Activated effector memory CD4-positive, alpha-beta T cell treated with Interleukin-2 at 50 U/mL for 16 hours (primary cell): ENCODE measurements around the gene EFCAB9.

Experiments used
- DNase-seq: peaks from one replicate; pipeline ENCODE4 v3.0.0-alpha.2; 2020

Gene EFCAB9

DNA sequence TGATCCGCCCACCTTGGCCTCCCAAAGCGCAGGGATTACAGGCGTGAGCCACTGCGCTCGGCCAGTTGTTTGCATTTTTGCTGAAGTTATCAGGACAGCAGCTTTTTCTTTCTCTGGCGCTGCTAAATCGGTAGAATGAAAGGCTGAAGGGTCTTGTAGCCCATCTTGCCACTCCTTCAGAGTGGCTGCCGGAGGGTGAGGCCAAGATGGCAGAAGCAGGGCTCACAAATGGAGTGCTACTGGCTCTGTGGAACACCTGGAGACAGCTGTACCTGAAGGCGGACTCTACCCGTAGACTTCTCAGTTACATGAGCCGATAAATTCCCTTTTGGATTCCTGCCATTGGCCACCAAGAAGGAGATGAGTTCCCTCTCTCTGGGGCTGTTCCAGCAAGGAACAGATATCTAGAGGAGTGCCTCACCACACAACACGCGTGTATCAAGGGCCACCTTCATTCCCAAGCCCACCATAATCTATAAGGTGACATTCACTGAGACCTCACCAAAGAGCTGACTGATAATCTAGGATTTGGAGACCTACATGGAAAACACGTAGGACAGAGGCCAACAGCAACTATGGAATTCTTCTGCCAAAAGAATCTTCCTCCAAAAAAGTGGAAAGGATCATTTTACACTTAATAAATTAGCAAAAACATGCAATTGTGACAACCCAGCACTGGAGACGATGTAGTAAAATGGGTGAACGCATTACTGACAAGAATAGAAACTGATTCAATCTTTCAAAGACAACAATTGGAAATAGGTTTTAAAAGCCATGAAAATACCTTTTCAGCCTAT is 27.7 kb upstream of the EFCAB9 start:
- DNase-seq: no peak

DNA sequence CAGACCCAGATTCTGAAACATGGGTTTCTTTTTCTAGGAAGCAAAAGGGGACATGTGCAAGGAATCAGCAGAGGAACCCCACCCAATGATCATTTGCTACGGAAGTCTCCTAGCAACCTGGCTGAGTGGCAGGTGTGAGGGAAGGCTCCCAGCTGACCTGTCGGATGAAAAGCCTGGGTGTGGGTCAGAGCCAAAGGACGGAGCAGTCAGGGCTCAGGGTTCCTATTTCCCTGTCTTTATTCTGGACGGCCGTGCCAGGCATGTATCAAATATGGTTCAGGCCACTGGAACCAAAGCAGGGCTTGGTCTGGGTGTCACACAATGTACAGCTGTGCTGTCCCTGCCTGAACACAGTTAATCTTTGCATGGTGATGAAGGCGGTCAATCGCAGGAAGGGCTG is 26.1 kb upstream of the EFCAB9 start:
- no peak for DNase-seq

DNA sequence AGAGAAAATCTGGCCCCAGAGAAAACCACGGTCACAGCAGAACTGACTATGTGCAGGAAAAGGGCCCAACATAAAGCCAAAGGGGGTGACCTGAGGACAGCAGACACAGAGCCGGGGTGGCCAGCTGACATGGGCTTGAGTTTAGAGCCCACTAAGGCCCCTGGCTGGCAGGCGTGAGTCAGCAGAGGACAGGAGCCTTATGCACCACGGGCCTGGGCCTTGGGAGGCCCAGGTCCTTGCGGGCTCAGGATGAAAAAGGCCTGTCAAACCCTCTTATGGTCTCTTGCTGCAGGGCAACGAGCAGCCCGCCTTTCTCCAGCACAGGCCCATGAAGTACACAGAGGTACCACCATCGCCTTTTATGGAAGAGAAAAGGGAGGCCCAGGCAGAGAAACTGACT is 25.7 kb upstream of the EFCAB9 start:
- no peak for DNase-seq

DNA sequence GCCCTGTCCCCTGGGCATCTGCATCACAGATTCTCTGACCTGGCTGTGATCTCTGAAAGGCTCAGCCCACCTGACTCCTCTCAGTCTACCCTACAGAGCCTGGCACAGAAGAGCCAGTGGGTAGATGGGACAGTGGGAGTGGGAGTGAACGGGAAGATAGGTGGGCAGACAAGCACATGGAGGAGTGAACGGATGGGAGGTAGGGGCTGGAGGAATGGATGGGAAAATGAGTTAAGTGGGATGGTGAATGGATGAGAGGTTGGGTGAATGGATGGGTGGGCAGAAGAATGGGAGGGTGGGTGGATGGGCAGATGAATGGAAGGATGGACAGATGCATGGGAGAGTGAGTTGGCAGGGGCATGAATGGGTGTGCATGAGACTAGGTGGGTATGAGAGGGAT is 24.8 kb upstream of the EFCAB9 start:
- DNase-seq: no peak

DNA sequence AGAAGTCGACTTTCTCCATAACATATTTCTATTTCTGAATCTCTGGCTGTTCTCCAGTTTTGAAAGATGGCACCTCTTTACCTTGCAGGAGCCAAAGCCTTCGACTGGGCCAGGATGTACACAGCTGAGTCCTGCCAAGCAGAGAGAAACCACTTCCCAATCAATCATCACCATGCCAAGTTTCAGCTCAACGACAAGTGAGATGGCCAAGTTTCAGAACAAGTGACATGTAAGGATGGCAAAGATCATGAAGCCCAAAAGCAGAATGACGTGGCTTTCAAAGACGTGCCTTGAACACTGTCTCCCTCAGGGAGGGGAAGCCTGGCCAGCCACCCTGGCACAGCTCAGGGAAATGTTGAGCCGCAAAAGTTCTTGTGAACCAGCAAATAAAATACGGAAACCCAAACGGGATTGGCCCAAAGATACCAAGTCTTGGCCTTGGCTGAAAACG is 23.7 kb upstream of the EFCAB9 start:
- DNase-seq: no peak

DNA sequence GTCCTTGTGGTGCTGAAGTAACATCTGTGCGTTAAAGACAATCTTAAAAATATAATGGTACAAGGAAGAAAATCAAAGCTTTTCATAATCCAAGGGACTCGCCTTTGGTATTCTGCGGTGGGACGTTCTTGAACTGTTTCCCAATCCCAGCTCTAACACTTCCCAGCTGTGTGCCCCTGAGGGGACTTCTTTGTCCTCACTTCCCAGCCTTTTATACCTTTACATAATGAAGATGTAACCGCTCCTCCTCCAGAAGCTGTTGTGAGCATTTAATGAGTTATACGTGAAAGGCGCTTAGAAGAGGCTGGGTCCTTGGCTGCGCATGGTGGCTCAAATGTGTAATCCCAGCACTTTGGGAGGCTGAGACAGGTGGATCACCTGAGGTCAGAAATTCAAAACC is 22.9 kb upstream of the EFCAB9 start:
- no peak for DNase-seq

DNA sequence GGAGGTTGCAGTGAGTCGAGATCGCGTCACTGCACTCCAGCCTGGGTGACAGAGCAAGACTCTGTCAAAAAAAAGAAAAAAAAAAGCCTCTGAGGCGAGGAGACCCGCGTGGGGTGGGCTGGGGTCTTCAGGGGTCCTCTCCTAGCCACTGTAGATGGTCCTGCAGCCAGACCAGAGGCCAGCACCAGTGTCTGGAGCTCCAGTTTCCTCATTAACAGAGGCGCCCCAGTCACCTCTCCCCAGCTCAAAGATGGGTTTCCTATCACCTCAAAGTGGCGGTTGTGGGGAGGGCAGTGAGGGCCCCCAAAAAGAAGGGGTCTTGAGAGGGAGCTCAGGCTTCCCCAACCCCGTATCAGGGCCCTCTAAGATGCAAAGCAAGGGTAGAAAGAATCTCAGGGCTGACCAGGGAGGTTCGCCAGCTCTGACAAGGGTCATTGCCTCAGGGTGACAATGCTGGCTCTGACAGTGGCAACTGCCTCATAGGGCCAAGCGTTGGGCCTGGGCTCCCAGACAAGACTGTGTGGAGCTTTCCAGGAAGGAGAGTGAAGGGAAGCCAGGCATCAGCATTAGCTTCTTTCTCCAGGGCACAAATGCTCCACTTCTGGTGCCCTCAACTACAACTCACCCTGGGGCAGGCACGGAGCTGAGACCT is 20.9 kb upstream of the EFCAB9 start:
- no peak for DNase-seq

DNA sequence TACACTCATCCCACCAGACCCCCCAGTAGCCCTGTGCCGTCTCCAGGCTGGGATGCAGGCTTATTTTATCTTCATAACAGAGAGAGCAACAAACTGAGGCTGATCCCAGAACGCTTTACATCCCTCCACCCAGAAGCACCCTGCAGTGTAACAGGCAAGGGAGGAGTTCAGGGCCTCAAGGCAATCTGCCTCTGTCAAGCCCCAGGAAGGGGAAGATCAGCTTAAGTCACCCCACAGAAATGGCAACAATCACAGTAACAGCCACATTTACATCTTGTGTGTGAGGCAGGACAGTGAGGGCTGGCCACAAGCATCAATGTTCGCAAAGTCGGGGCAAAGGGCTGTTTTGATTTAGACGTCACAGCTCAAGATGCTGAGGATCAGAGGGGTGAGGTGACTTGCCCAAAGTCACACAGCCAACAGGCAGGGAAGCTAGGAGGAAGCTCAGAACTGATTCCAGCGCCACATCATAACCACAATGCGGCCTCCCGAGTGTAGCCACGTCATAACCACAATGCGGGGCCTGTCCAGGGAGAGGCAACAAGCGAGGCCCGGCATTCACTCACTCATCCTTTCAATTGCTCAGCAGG is 20.3 kb upstream of the EFCAB9 start:
- peak; percentile 55 for DNase-seq

DNA sequence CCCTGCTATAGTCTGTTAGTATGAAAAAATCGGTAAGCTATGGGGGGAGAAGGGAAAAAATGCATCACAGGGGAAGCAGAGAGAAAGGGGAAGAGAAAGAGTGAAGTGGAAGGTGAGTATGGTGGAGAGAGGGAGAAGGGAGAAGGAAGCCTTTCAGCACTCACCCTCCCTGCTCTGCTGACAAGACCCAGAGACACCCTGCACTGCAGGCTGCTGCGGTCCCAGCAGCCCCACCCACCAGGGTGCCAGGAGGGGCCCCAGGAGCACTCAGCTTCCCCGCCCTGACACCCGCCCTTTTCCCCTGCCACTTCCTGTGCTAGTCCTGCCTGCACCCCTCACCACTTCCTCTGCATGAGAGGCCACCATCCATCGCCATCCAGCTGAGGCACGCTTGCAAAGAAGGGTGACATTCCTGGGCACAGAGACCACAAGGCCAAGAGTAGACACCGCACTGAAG is 18.7 kb upstream of the EFCAB9 start:
- DNase-seq: peak; percentile 93

DNA sequence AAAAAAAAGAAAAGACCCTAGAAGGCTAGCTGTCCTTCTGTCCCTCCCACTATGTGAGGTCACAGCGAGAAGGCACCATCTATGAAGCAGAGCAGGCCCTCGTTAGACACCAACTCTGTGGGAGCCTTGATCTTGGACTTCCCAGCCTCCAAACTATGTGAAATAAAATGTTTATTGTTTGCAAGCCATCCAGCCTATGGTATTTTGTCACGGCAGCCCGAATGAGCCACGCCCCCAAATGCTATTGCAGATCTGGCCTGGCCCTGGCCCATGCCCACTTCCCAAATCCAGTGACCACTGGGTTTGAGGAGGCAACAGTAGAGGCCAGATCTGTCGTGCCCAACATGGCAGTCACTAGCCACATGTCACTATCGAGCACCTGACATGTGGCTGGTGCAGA is 16.8 kb upstream of the EFCAB9 start:
- DNase-seq: no peak

DNA sequence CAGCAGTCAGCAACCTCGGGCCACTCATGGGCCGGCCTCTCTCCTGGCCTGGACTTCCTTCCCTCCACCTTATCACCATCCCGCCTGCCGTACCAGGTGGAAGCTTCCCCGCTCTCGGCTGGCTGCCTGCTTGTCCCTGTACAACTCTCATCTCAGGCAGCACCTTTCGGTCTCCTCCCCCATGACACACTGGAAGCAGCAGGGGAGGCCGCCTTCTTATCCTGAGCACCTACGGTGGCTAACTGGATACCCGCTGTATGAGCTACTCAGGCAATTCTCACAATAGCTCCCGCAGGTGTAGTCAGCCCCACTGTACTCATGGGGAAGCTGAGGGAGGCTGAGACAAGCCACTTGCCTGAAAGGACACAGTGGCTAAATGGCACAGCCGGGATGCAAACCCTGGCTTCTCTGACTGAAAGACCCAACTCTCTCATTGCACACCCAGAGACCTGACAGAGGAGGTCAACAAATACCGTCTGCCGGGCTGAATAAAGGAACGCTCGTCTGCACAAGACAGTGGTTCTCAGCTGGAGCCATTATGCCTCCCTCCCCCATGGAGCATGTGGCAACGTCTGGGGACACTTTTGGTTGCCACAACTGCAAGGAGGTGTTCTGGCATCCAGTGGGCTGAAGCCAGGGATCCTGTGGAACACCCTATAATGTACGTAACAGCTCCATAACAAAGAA is 15.5 kb upstream of the EFCAB9 start:
- DNase-seq: no peak

DNA sequence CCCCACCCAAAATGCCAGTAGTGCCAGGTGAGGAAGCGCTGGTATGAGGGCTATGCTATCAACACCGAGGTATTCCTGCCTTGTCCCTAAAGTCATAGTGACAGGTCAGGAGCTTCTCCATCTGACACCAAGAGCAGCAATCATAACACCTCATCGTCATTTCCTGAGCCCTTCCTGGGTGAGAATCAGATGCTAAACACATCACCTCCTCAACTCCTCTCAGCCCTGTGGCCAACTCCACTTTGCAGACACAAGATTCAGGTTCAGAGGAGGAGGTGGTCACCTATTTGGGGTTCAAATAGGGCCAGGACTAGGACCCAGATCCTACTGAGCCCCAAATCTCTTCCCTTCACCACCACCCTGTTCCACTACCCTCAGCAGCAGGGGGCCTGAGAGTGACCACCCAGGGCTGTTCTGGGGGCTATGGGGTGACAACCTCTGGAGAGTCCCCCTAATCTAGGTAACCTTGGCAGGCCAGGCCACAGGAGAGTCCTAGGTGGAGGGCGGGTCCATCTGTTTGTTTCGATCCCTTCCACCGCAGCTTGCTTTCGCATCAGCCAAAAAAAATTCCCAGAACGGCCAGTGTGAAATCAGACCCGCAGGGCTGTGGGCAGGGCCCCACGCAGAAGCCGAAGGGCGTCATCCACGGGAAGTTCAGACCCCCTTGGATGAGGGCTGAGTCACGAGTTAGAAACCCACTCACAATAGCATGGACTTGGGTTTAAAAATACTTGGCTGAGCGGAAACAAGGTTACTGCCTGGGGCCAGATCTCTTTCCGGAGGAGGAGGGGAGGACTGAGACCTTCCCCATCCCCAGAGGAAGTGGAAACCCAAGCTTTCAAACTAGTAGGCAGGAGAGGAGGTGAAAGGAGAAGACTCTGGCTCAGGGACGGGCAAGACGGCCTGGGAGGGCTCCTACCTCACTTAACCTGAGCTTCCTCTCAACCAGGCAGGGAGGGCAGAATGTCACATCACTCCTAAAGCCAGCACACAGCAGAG is 14.7 kb upstream of the EFCAB9 start:
- peak; percentile 43 for DNase-seq

DNA sequence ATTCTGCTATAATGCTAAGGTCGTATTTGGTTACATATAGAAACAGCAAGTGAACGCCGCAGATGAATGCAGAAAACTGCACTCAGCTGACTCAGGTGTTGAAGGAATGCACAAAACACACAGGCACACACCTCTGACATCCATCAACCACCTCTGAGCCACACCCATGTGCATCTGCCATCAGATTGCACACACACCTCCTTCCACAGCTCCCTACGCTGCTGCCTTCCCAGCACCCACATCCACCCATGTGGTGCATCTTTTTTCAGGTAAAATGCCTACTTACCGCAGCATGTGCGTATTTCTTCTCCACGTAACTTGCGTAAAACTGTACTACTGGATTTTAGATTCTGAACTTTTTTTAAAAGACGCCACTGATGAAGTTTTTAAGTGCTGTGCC is 13.0 kb upstream of the EFCAB9 start:
- no peak for DNase-seq

DNA sequence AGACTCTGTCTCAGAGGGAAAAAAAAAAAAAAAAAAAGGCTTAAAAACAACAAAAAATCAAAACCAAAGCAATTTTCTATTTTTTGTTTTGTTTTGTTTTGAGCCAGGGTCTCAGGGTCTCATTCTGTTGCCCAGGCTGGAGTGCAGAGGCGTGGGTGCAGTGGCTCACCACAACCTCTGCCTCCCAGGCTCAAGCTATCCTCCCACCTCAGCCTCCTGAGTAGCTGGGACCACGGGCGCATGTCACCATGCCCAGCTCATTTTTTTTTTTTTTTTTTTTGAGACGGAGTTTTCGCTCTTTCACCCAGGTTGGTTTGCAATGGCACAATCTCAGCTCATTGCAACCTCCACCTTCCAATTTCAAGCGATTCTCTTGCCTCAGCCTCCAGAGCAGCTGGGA is 11.7 kb upstream of the EFCAB9 start:
- no peak for DNase-seq

DNA sequence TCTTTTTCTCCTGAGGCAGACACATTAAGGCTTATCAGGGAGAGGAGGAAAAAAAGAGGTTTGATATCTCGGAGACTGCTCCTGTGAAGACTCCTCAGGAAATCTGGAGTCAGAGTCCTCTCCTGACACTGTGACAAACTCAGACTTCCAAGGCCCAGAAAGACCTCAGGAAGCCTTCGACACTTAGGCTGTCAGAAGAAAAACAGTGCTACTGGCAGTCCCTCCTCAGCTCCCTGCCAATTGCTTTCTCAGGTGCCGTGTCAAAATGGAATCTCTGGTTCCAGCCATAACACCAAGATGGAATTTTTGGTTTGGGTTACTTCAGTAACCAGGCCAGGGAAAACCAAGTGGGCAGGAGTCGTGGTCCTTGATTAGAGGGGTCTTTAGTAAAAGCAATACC is 10.1 kb upstream of the EFCAB9 start:
- no peak for DNase-seq

DNA sequence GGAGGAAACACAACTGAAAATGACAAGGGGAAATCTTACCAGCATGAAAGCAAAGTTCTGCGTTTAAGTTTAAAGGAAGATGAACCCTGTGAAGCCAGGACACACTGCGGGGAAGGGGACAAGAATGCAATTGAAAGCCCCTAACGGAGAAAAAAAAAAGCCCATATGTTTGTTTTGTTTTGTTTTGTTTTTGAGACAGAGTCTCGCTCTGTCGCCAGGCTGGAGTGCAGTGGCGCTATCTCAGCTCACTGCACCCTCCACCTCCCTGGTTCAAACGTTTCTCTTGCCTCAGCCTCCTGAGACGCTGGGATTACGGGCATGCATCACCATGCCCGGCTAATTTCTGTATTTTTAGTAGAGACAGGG is 8.9 kb upstream of the EFCAB9 start:
- no peak for DNase-seq

DNA sequence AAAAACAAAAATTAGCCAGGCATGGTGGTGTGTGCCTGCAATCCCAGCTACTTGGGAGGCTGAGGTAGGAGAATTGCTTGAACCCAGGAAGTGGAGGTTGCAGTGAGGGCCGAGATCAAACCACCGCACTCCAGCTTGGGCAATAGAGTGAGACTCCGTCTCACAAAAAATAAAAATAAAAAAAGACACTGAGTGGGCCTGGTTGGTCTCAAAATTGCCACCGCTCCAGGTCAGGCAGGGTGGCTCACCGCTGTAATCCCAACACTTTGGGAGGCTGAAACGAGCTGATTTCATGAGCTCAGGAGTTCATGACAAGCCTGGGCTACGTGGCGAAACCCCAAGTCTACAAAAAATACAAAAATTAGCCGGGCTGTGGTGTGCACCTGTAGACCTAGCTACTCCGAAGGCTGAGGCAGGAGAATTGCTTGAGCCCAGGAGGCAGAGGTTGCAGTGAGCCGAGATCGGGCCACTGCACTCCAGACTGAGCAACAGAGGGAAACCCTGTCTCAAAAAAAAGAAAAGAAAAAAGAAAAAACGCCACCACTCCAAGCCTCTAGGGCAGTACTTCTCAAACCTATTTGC is 7.8 kb upstream of the EFCAB9 start:
- DNase-seq: no peak

DNA sequence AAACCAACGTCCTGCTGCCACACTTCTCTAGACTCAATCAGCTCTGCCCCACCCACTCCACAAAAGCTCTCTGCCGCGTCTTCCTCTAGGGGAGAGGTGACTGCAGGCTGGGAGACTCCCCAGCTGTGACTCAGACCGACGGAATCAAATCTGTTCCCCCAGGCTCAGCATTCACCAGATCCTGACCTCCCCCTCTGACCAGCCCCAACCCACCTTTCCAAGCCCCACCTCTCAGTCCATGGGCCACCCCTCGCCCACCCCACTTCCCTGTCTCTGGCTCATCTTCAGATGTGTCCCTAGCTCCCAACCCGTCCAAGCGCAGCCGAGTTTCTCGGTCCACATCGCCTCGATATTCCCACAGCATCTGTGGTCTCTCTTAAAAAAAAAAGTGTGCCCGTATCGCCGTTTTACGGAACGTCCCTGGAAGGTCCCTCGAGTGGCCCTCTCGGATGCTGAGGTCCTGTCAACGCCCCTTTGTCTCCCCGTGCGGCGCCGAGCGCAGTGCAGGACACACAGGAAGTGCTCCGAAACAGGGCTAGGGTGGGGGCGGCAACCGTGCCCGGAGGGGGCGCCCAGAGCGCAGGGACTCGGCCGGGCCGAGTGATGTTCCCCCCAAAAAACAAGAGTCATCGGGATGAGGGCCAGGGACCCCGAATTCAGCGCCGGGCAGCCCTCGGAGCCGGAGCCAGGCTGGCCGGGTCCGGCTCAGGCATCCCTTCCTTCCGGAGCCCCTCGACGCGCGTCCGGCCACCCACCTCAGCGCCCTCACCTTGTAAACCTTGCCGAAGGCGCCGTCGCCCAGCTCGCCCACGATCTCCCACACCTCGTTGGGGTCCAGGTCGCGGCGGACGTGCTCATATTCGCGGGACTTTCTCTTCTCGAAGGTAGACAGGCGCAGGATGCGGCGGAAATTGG is 6.6 kb upstream of the EFCAB9 start:
- DNase-seq: peak; percentile 62

DNA sequence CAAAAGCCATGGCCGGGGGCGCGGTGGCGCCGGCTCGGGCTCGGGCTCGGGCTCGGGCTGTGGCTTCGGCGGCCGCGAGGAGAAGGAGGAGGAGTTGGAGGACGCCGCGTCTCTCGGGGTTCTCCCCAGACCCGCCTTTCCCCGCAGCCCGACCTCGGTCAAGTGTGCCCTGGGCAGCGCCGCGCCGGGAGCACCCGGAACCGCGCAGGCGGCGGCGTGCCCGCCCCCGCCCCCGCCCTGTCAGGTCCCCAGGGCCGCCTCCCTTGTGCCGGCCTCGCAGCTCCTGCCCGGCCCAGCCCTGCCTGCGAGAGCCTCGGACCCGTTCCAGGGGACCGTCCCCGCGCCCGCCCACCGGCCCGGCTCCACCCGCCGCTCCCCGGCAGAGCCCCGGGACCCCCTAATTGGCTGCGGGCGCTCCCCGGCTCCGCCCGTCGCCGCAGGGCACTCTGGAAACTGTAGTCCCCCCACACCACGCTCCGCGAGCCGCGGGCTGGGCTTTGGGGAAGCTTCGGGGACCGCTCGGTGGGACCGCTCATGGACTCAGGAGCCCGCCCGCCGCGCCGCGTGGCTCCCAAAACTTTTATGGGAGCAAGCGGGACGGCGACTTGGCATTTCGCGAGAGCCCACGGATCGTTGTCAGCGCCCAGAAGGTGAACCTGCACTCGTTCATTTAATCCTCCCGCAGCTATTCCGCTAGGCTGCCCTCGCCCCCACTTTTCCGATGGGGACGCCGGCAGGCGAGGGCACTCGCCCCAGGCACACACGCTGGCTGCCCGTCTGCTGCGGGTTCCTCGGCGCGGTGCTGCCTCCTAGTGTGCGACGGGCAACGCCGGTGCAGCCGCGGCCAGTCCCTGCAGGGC is 5.7 kb upstream of the EFCAB9 start, which contains the start of gene STK10:
Gene STK10 (minus strand): TSS at position 192 of the 860 bp plus-strand sequence. CDS start 182 bp downstream, at position 10.
- peak; percentile 82 for DNase-seq
